Limb (tissue), 2 donors: Measurements from ENCODE around the gene KRTCAP2.
A peak's percentile ranks its signal among the peaks of the same experiment; 100 is the strongest.
"Not testable (repeated sequence)": the region's sequence is repeated elsewhere in the genome, so short reads cannot be mapped to it uniquely, and the experiment has no call there.

ENCODE experiments used
- DNase-seq, 2 donors: peaks; one replicate each; pipeline ENCODE4 v3.0.0-alpha.2; 2016; ENCODE audit errors: extremely low spot score in 2 of 2

The KRTCAP2 gene

DNA sequence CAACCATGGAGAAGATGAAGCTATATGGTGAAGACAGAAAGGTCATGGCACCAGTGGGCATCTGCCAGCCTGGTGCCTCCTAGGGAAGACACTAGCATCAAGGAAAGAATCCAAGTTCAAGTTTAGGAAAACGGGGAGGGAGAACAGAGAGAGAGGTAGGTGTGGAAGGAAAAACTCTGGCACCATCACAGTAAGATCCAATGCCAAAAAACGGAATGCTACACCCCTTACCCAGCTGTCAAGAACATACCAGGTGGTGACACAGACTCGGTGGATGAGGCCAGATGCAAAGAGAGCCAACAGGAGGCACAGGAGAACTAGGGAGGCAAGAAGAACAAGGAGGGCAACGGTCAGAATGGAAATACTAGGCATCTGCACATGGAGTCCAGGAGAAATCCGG lies 3.6 kb downstream of the KRTCAP2 start:
- no peak for DNase-seq

- no peak for DNase-seq
Observed at GRCh38 chr1:155168456-155169210, 4.5 kb downstream of the KRTCAP2 start.

GRCh38 chr1:155168105-155168445 lies 5.0 kb downstream of the KRTCAP2 start:
- not testable (repeated sequence) for DNase-seq

DNA sequence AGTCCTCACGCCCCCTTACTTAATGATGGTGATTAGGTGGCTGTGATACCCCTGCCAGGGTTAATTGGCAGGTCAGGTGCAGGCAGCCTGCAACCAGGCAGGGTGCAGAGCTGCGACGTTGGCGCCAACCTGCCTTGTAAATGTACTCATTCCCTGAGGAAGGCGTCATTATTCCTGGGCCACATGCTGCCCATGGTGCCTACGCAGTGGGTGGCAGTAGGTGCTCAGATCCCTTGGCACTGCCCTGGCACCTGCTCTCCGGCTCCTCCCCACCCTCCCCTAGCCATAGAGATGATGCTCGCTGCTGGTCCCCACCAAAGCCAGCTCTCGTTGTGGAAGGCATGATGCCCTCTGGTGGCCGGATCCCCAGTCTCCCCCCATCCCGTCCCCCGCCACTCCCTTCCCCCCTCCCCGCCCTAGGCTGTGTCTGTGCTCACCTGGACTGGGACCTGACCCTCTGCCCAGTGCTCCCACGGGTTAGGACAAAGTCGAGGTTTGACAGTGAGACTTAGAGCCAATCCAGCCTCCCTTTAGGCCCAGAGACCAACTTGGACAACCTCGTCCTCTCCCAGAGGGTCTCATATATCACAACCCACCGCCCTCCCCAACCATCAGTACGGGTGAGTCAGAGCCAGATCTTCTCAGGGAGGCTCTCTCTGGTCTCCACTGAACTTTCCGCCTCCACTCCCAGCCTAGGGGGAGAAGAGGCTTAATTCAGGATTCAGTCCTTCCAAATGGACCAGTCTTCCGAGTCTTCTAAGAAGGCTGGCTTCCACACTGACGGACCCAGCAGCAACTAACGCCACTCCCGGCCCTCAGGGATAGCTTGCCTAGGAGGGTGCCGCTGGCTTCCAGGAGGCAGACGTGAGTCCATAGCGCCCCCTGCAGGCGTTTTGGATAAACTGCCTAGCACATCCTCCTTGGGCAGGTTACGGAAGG lies 5.7 kb downstream of the KRTCAP2 start:
- peak; percentile 85 to 87 for DNase-seq

GRCh38 chr1:155166471-155167165 lies 6.5 kb downstream of the KRTCAP2 start:
- peak; percentile 21 to 72 for DNase-seq

GRCh38 chr1:155166051-155166470 lies 7.0 kb downstream of the KRTCAP2 start:
- no peak for DNase-seq

- DNase-seq = not testable (repeated sequence)
Observed at GRCh38 chr1:155164625-155165024, 8.5 kb downstream of the KRTCAP2 start.

DNA sequence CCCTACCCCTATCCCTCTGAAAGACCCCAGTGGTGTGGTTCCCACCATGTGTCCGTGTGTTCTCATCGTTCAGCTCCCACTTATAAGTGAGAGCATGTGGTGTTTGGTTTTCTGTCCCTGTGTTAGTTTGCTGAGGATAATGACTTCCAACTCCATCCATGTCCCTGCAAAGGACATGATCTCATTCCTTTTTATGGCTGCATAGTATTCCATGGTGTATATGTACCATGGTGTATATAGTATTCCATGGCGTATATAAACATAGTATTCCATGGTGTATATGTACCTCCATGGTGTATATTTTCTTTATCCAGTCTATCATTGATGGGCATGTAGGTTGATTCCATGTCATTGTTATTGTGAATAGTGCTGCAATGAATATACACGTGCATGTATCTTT lies 9.3 kb downstream of the KRTCAP2 start:
- not testable (repeated sequence) for DNase-seq

GRCh38 chr1:155162631-155163030 lies 10.5 kb downstream of the KRTCAP2 start:
- not testable (repeated sequence) for DNase-seq

DNA sequence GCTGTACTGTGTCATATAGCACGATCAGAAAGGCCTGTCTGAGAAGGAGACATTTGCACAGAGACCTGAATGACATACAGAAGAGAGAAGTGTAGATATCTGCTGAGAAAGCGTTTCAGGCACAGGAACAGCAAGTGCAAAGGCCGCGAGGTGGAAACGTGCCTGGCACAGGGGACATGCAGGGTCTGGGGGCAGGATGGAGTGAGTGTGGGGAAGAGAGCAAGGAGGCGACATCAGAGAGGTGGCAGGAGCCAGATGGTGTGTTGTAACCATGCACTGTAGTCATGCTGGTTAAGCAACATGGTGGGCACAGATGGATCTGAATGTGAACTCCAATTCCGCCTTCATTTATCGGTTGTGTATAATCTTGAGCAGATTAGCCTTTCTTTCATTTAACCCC lies 13.0 kb downstream of the KRTCAP2 start:
- DNase-seq = no peak

GRCh38 chr1:155158991-155159390 lies 14.1 kb downstream of the KRTCAP2 start:
- DNase-seq = no peak

DNA sequence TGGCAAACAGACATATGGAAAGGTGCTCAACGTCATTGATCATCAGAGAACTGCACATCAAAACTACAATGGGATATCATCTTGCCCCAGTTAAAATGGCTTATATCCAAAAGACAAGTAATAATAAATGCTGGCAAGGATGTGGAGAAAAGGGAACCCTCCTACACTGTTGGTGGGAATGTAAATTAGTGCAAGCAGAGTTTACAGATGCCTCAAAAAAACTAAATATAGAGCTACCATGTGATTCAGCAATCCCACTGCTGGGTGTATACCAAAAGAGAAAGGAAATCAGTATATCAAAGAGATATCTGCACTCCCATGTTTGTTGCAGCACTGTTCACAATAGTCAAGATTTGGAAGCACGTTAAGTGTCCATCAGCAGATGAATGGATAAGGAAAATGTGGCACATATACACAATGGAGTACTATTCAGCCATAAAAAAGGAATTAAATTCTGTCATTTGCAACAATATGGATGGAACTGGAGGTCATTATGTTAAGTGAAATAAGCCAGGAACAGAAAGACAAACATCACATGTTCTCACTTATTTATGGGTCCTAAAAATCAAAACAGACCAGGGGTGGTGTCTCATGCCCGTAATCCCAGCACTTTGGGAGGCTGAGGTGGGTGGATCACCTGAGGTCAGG lies 17.0 kb downstream of the KRTCAP2 start:
- DNase-seq = not testable (repeated sequence)

DNA sequence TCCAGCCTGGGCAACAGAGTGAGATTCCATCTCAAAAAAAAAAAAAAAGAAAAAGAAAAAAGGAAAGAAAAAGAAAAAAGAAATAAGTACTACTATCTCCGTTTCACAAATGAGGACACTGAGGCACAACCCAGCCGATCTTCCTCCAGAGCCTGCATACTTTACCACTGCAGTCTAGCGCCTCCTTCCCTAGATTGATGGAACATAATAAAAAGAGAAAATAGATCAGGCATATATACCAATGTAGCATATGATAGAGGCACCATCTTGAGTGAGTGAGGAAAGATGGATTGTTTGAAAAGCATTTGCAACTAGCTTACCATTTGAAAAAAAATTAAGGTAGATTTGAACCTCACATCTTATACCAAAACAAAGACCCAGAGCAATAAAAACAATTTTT lies 27.6 kb downstream of the KRTCAP2 start:
- no peak for DNase-seq

DNA sequence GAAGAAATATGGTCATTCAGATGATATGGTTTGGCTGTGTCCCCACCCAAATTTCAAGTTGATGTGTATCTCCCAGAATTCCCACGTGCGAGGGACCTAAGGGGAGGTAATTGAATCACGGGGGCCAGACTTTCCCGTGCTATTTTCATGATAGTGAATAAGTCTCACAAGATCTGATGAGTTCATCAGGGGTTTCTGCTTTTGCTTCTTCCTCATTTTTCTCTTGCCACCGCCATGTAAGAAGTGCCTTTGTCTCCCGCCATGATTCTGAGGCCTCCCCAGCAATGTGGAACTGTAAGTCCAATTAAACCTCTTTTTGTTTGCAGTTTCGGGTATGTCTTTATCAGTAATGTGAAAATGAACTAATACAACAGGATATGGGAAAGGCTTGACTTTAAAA lies 31.4 kb downstream of the KRTCAP2 start:
- DNase-seq = no peak

DNA sequence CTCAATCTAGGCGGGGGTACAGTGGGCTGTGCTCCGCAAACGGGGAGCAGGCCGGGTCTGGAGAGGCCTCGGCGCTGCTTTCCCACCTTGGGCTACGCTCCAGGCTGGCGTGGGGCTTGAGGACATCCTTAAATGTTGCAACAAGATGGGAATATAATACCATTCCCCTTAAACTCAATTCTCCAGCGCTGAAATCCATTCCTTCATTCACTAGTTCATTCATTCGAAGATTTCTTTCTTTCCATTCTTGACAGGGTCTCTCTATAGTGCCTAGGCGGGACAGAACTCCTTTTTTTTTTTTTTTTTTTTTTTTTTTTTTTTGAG lies 32.5 kb downstream of the KRTCAP2 start:
- DNase-seq = no peak

DNA sequence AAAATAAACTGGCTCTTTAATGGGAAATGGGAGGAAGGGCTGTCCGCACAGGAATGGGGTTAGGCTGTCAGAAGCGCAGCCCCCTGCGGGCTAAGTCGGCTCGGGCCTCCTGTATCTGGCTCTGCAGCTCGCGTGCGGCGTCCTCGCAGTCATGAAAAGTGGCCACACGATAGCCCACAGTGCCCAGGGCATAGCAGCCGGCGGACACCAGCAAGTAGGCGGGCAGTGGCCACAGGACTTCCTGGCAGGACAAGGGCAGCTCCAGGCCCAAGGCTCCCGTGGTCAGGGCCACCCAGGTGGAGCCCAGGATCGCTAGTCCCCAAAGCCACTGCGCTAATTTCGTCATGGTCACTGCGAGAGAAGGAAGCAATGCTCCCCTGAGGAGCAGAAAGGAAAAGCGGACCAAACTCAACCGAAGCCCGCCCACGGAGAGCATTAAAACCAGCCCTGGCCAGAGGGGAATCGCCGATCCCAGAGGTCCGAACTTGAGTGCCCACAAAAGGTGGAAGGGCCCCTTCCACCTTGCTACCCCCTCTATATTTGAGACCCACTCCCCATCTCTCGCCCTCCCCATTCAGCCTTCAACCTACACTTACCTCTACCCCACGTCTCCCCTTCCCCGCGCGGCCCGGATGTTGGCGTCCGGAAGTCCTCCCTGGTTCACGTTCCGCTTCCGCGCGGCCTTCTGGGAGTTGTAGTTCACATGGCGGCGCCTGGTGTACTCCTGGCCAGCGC lies 33.0 kb downstream of the KRTCAP2 start, which contains the start of gene DPM3:
TSS of gene DPM3 (minus strand) at position 637 of the 735 bp plus-strand sequence. CDS start at position 346, 291 bp downstream.
- DNase-seq = peak; percentile 81 to 93

DNA sequence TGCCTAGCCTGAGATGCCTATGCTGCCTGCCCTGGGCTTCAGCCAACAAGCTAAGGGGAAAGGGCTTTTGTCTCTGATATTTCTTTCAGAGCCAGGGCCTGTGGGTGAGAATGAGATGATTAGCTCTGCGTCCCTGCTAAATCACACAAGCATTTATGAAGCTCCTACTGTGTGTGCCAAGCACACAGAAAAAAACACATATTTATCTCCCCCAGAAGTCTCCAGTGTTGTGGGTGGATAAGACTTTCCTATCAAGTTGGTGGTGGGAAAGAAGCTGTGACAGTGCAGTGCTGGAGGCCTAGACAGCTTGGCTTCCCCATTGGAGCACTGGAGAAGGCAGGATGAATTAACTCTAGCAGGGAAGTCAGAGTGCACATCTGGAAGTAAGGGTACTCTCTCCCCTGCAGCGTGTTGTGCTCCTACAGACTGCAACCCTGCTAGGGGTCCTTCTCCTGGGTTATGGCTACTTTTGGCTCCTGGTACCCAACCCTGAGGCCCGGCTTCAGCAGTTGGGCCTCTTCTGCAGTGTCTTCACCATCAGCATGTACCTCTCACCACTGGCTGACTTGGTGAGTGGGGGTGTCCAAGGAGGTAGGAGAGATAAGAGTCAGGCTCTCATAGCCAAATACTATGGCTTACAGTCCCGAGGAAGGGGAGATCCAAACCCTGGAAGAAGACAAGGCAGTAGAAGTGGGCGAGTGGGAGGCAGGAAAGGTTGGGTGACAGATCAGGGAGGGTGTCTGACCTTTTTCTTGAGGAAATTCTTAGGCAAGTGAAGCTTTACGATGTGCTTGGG lies 35.8 kb downstream of the KRTCAP2 start:
- DNase-seq = no peak

GRCh38 chr1:155136748-155137147 lies 36.4 kb downstream of the KRTCAP2 start:
- DNase-seq = no peak

DNA sequence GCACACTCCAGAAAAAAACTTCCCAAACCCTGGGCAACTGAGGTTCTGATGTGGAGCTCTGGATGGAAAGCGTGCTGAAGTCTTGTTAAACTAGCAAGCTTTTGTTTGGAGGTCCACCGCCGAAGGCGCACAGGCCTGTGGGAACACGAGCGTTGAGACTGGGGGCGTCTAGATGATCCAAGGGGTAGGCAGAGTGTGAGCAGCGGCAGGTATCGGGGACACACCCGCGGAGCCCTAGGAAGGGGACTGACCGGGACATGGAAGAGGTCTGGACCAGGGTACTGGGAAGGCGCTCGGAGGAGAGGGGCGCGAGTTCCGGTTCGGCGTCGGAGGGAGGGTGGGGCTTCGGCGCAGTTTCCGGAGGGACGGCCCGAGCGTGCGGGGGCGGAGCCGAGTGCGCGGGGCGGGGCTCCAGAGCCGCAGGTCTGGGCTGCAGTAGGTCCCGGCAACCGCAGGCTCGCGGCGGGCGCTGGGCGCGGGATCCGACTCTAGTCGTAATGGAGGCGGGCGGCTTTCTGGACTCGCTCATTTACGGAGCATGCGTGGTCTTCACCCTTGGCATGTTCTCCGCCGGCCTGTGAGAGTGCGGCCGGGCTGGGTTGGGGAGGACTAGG lies 37.6 kb downstream of the KRTCAP2 start, which contains the start of gene SLC50A1:
TSS of gene SLC50A1 (plus strand) at position 438 of the 614 bp plus-strand sequence. CDS start at position 498, 60 bp downstream.
- peak; percentile 94 to 97 for DNase-seq
